Activated CD4-positive, alpha-beta T cell treated with anti-CD3 and anti-CD28 coated beads, Interleukin-2, amount 50 U/mL, for 1 hour (primary cell): ENCODE measurements around the gene CCDC69.

ENCODE experiments used
- DNase-seq: peaks from one replicate; pipeline ENCODE4 v3.0.0-alpha.2; 2020

Gene CCDC69

GRCh38 chr5:151158287-151158661 is 65.6 kb downstream of the CCDC69 start:
- DNase-seq, result no peak

GRCh38 chr5:151157426-151158286 is 66.2 kb downstream of the CCDC69 start, which contains the start of gene ANXA6:
ANXA6 (minus strand) TSS chr5:151157779; CDS start chr5:151147901, 9,878 bp downstream.
- peak; percentile 61 for DNase-seq

GRCh38 chr5:151156507-151157420 is 67.1 kb downstream of the CCDC69 start:
- DNase-seq, result no peak

- DNase-seq, result no peak
Measured at GRCh38 chr5:151155775-151156506, 68.0 kb downstream of the CCDC69 start.

GRCh38 chr5:151154931-151155774 is 68.7 kb downstream of the CCDC69 start:
- peak; percentile 35 for DNase-seq

- no peak for DNase-seq
Measured at GRCh38 chr5:151153766-151154272, 70.1 kb downstream of the CCDC69 start.

- DNase-seq, result no peak
Measured at GRCh38 chr5:151153300-151153699, 70.6 kb downstream of the CCDC69 start.

- DNase-seq, result no peak
Measured at GRCh38 chr5:151151793-151152192, 72.1 kb downstream of the CCDC69 start.

- DNase-seq, result no peak
Measured at GRCh38 chr5:151151263-151151660, 72.6 kb downstream of the CCDC69 start.

- peak; percentile 71 for DNase-seq
Measured at GRCh38 chr5:151150471-151151262, 73.2 kb downstream of the CCDC69 start.

GRCh38 chr5:151148583-151148982 is 75.3 kb downstream of the CCDC69 start:
- no peak for DNase-seq

- DNase-seq, result no peak
Measured at GRCh38 chr5:151147033-151147432, 76.9 kb downstream of the CCDC69 start.

GRCh38 chr5:151146061-151146460 is 77.8 kb downstream of the CCDC69 start:
- DNase-seq, result no peak

GRCh38 chr5:151144922-151145321 is 79.0 kb downstream of the CCDC69 start:
- no peak for DNase-seq

GRCh38 chr5:151144275-151144674 is 79.6 kb downstream of the CCDC69 start:
- DNase-seq, result no peak

GRCh38 chr5:151143645-151144044 is 80.2 kb downstream of the CCDC69 start:
- DNase-seq, result no peak

GRCh38 chr5:151142933-151143332 is 81.0 kb downstream of the CCDC69 start:
- DNase-seq, result no peak

- DNase-seq, result peak; percentile 49
Measured at GRCh38 chr5:151141535-151141934, 82.4 kb downstream of the CCDC69 start.

GRCh38 chr5:151140686-151141459 is 83.0 kb downstream of the CCDC69 start:
- no peak for DNase-seq

- DNase-seq, result no peak
Measured at GRCh38 chr5:151139646-151140045, 84.2 kb downstream of the CCDC69 start.
